ENCODE measurements around the gene ODR4.

- no peak for TF ChIP-seq EZH2phosphoT487 (IDR thresholded peaks at IDR 0.05; ENCODE audit: borderline replicate concordance)
- TF ChIP-seq, protein P1, sequence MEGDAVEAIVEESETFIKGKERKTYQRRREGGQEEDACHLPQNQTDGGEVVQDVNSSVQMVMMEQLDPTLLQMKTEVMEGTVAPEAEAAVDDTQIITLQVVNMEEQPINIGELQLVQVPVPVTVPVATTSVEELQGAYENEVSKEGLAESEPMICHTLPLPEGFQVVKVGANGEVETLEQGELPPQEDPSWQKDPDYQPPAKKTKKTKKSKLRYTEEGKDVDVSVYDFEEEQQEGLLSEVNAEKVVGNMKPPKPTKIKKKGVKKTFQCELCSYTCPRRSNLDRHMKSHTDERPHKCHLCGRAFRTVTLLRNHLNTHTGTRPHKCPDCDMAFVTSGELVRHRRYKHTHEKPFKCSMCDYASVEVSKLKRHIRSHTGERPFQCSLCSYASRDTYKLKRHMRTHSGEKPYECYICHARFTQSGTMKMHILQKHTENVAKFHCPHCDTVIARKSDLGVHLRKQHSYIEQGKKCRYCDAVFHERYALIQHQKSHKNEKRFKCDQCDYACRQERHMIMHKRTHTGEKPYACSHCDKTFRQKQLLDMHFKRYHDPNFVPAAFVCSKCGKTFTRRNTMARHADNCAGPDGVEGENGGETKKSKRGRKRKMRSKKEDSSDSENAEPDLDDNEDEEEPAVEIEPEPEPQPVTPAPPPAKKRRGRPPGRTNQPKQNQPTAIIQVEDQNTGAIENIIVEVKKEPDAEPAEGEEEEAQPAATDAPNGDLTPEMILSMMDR (conservative IDR thresholded peaks at IDR 0.05; ENCODE audit: low read length): no peak
Measured at GRCh38 chr1:186435336-186435735, 59.7 kb downstream of the ODR4 start.

All from Loucy (cell line).